SK-N-SH (cell line): ENCODE measurements around the gene C6orf89. TPM values are rescaled to one million over a fixed set of nuclear protein-coding genes. Genes with fewer than 3 reads are reported as not detected.

Experiments
- CTCF ChIA-PET: fragments of 300-600, 350-600 bp; formaldehyde crosslinking; extraction: SDS; loops from one replicate; lab custom pipeline; 2021; lab: Yijun Ruan, JAX
- POLR2A ChIA-PET: fragments of 350-600 bp; sonication (Branson Sonifier 250); formaldehyde crosslinking; extraction: SDS; loops from one replicate; lab custom pipeline; 2020; ENCODE audit warnings: antibody characterized with exemption, inconsistent platforms; lab: Yijun Ruan, JAX
- DNase-seq: peaks from one replicate; pipeline ENCODE4 v3.0.0; 2012
- H2AFZ ChIP-seq: fragments of 200-600 bp; sonication (generic); 2 replicates; pipeline ENCODE4 v1.8.1; 2016; ENCODE audit warnings: antibody characterized with exemption, mild to moderate bottlenecking, low read depth
- H3F3A ChIP-seq: fragments of 200-600 bp; sonication (generic); replicated peaks from 2 replicates; pipeline ENCODE3; 2016; ENCODE audit warnings: antibody characterized with exemption, mild to moderate bottlenecking; ENCODE audit not compliant: insufficient read depth
- H3K27ac ChIP-seq, 2 experiments: fragments of 200-500 bp in 1 of 2; fragments of 200-600 bp in 1 of 2; sonication (Bioruptor generic) in 1 of 2; sonication (generic), shearing (Covaris generic) in 1 of 2; 2 replicates each; pipeline versions ENCODE4 v1.5.1 to v1.6.1; 2014 to 2016; ENCODE audit warnings: low read depth in 2 of 2, inconsistent platforms in 1 of 2, low read length in 1 of 2, mild to moderate bottlenecking in 1 of 2, mixed read lengths in 1 of 2
- H3K27me3 ChIP-seq: fragments of 200-600 bp; sonication (generic), shearing (Covaris generic); 2 replicates; pipeline ENCODE4 v1.6.1; 2016; ENCODE audit warnings: mixed run types; ENCODE audit not compliant: insufficient read depth
- H3K36me3 ChIP-seq, 2 experiments: fragments of 200-500 bp in 1 of 2; fragments of 200-600 bp in 1 of 2; sonication (Bioruptor generic) in 1 of 2; sonication (generic) in 1 of 2; replicated peaks in 1 of 2; 2 replicates each; pipeline versions ENCODE3 to v1.5.1; 2014 to 2016; ENCODE audit warnings: low read length in 1 of 2, mild to moderate bottlenecking in 1 of 2; ENCODE audit not compliant: insufficient read depth in 2 of 2, control insufficient read depth in 1 of 2
- H3K4me1 ChIP-seq, 2 experiments: fragments of 200-500 bp in 1 of 2; fragments of 200-600 bp in 1 of 2; sonication (Bioruptor generic) in 1 of 2; sonication (generic), shearing (Covaris generic) in 1 of 2; 2 replicates each; pipeline versions ENCODE4 v1.5.1 to v1.6.1; 2014 to 2016; ENCODE audit warnings: low read depth in 1 of 2, low read length in 1 of 2, mixed run types in 1 of 2; ENCODE audit not compliant: insufficient read depth in 2 of 2, control insufficient read depth in 1 of 2
- H3K4me2 ChIP-seq: fragments of 200-600 bp; sonication (generic), shearing (Covaris generic); 2 replicates; pipeline ENCODE4 v1.6.1; 2017; ENCODE audit warnings: mixed run types
- H3K4me3 ChIP-seq, 2 experiments: fragments of 200-500 bp in 1 of 2; fragments of 200-600 bp in 1 of 2; sonication (Bioruptor generic) in 1 of 2; sonication (generic), shearing (Covaris generic) in 1 of 2; 2 replicates each; pipeline versions ENCODE4 v1.5.1 to v1.8.1; 2014 to 2016; ENCODE audit warnings: low read depth in 2 of 2, inconsistent platforms in 1 of 2, low read length in 1 of 2, mild to moderate bottlenecking in 1 of 2, mixed read lengths in 1 of 2, moderate library complexity in 1 of 2
- H3K79me2 ChIP-seq: fragments of 200-600 bp; sonication (generic); 2 replicates; pipeline ENCODE4 v1.8.1; 2017; ENCODE audit warnings: mild to moderate bottlenecking; ENCODE audit not compliant: insufficient read depth
- H3K9ac ChIP-seq: fragments of 200-600 bp; sonication (generic); 2 replicates; pipeline ENCODE4 v1.6.1; 2017; ENCODE audit warnings: mixed run types
- H3K9me2 ChIP-seq: fragments of 200-600 bp; sonication (generic); 2 replicates; pipeline ENCODE4 v1.6.1; 2017; ENCODE audit warnings: mixed run types
- H3K9me3 ChIP-seq: fragments of 200-600 bp; sonication (generic); 2 replicates; pipeline ENCODE4 v1.6.1; 2017; ENCODE audit warnings: mixed run types, mild to moderate bottlenecking, moderate library complexity
- H4K20me1 ChIP-seq: fragments of 200-600 bp; sonication (generic); 2 replicates; pipeline ENCODE4 v1.6.1; 2017; ENCODE audit warnings: mild to moderate bottlenecking, mixed run types; ENCODE audit not compliant: insufficient read depth
- CHD2 ChIP-seq: fragments of 150-350 bp; IDR thresholded peaks from 2 replicates; pipeline ENCODE4 v1.6.1; 2018; ENCODE audit warnings: low read length; ENCODE audit not compliant: partially characterized antibody
- ELF1 ChIP-seq: IDR thresholded peaks from 2 replicates; pipeline ENCODE4 v1.4.0; 2012
- FOSL2 ChIP-seq: IDR thresholded peaks from 2 replicates; pipeline ENCODE4 v1.4.0; 2012; ENCODE audit warnings: low read depth, mild to moderate bottlenecking, moderate library complexity, borderline replicate concordance
- MXI1 ChIP-seq: IDR thresholded peaks from 2 replicates; pipeline ENCODE4 v1.6.1; 2012; ENCODE audit warnings: mild to moderate bottlenecking, low read depth, low read length, improper control_type of control experiment
- NFIC ChIP-seq: IDR thresholded peaks from 2 replicates; pipeline ENCODE4 v1.4.0; 2012; ENCODE audit warnings: borderline replicate concordance
- NRF1 ChIP-seq: IDR thresholded peaks from 2 replicates; pipeline ENCODE4 v1.6.1; 2012; ENCODE audit warnings: low read depth, mild to moderate bottlenecking, low read length
- POLR2AphosphoS5 ChIP-seq: IDR thresholded peaks from 2 replicates; pipeline ENCODE4 v1.6.1; 2012; ENCODE audit warnings: low read depth, low read length
- RCOR1 ChIP-seq: fragments of 150-350 bp; IDR thresholded peaks from 2 replicates; pipeline ENCODE4 v1.6.1; 2017; ENCODE audit warnings: antibody characterized with exemption, low read length
- RXRA ChIP-seq: IDR thresholded peaks from 2 replicates; pipeline ENCODE4 v1.4.0; 2012; ENCODE audit warnings: low read depth, mild to moderate bottlenecking, borderline replicate concordance
- SIN3A ChIP-seq: IDR thresholded peaks from 2 replicates; pipeline ENCODE4 v1.6.1; 2012; ENCODE audit warnings: low read depth, mild to moderate bottlenecking, low read length, moderate library complexity, borderline replicate concordance
- TCF12 ChIP-seq: IDR thresholded peaks from 2 replicates; pipeline ENCODE4 v1.4.0; 2012
- TEAD4 ChIP-seq: IDR thresholded peaks from 2 replicates; pipeline ENCODE4 v1.4.0; 2012; ENCODE audit warnings: mild to moderate bottlenecking, borderline replicate concordance; ENCODE audit not compliant: insufficient read depth
- YY1 ChIP-seq: IDR thresholded peaks from 2 replicates; pipeline ENCODE4 v1.4.0; 2012; ENCODE audit warnings: low read depth, mild to moderate bottlenecking
- WGBS: methylation state at CpG from one replicate; pipeline ENCODE4 v1.1.6; 2017; ENCODE audit warnings: low lambda C conversion rate; 5-methylcytosine and 5-hydroxymethylcytosine counted together
- polyA plus RNA-seq, 3 experiments: library from polyadenylated mRNA; depleted of rRNA; stranded (reverse); fragments of >200 nt; gene quantifications; 2 replicates each; pipeline ENCODE4 v1.2.3, GENCODE V29; 2012
- TF ChIP-seq, protein P1 (sequence below): IDR thresholded peaks from 2 replicates; pipeline ENCODE4 v1.4.0; 2012; ENCODE audit warnings: low read depth
- TF ChIP-seq, protein P2 (sequence below): fragments of 200-600 bp; sonication (generic); IDR thresholded peaks from 2 replicates; pipeline ENCODE4 v1.6.1; 2017; ENCODE audit warnings: antibody characterized with exemption, mild to moderate bottlenecking, moderate library complexity
- TF ChIP-seq, protein P3 (sequence below): IDR thresholded peaks from 2 replicates; pipeline ENCODE4 v1.6.1; 2012; ENCODE audit warnings: mild to moderate bottlenecking, low read depth, low read length, moderate library complexity
- TF ChIP-seq, protein P4 (sequence below): IDR thresholded peaks from 2 replicates; pipeline ENCODE4 v1.4.0; 2012; ENCODE audit warnings: low read depth, borderline replicate concordance

C6orf89 gene
- polyA plus RNA-seq, 1 of the 3 experiments (the other 2 are of a cell fraction), result 20.4 TPM

DNA sequence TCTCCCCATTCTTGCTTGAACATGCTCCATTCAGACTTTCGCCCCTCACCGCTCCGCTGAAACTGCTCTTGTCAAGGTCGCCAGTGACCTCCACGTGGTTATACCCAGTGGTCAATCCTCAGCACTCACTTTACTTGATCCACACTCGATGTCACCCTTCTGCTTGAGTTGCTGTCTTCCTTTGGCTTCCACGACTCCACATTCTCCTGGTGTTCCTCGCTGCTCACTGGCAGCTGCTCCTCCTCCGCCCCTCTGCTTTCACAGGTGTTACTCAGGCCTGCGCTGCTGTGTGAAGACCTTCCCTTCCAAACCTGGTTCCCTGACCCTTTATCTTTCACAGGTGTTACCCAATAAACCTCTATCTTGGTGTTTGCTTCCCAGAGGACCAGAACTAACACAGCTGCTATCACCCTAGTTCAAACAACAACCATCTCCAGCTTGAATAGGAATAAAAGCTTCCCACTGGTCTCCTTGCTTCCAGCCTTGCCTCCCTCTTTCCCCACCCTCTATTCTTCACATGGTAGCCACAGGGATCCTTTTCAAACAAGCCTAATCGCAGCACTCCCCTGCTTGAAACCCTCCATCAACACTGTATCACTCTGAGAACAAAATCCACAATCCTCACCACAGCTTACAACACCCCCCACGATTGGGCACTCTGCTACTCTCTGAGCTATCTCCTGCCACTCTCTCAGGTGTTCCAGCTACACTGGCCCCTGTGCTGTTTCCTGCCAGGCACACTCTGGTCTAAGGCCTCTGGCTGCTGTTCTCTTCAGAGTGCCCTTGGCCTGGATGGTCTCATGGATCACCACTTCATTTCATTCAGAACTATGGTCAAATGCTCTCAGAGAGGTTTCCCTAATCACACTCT, 21.8 kb upstream of the C6orf89 start:
- no peak overlapping the region for H3K27ac ChIP-seq
- H3K27me3 ChIP-seq, result no peaks in the 10 kb centered on the region
- ChIA-PET POLR2A (interaction anchor here (1.2 kb wide), 1 partner anchor 10 kb away, joined by 3 read pairs; no protein-coding TSS in a partner anchor), CTCF (interaction anchor here (1.0 to 3.7 kb wide), 5 partner anchors 12 to 562 kb away, joined by 3 to 33 read pairs (median 5); no protein-coding TSS in a partner anchor)
- peaks cover 0 to 24% of the 10 kb centered on the region in 2 experiments; a peak in 2 of 4 replicates for H3K4me1 ChIP-seq
- no peaks in the 10 kb centered on the region for H4K20me1 ChIP-seq
- H3K4me2 ChIP-seq, result no peak overlapping the region
- no peak for DNase-seq
- no peak overlapping the region for H2AFZ ChIP-seq
- peaks cover 64% of the 10 kb centered on the region for H3K79me2 ChIP-seq
- TF ChIP-seq ELF1, result no peak
- TF ChIP-seq CHD2, result no peak
- TF ChIP-seq, protein P1, sequence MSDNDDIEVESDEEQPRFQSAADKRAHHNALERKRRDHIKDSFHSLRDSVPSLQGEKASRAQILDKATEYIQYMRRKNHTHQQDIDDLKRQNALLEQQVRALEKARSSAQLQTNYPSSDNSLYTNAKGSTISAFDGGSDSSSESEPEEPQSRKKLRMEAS, result no peak
- no peak for TF ChIP-seq RXRA
- no peak for TF ChIP-seq FOSL2
- TF ChIP-seq TEAD4, result no peak
- no peak overlapping the region for H3K4me3 ChIP-seq
- H3K9me2 ChIP-seq, result no peaks in the 10 kb centered on the region
- peaks cover 4 to 50% of the 10 kb centered on the region in 2 experiments for H3K36me3 ChIP-seq
- no peak overlapping the region for H3K9ac ChIP-seq
- no peaks in the 10 kb centered on the region for H3F3A ChIP-seq
- no peaks in the 10 kb centered on the region for H3K9me3 ChIP-seq
- WGBS, result 97% methylated on average over 12 of the region's 12 CpGs

DNA sequence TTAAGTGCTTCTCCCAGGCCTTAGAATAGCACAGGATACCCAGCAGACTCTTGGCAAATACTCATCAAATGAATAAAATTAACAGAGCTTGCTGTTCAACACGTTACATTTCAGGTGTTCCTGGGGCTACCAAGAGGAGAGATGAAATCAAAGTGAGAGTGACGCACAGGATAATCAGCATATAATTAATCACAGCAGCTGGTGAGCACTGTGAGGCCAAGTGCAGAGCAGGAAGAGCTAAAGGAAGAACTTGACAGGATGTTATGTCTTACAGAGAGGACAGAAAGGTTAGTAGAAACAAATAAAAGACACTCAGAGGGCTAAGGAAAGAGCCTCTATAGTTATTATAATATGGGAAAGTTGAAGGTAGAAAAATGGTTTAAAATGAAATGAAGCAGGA, 19.9 kb upstream of the C6orf89 start:
- no peaks in the 10 kb centered on the region for H3K9me2 ChIP-seq
- H2AFZ ChIP-seq, result no peak overlapping the region
- H3K4me3 ChIP-seq, result no peak overlapping the region
- H3K4me1 ChIP-seq, result peaks cover 0 to 24% of the 10 kb centered on the region in 2 experiments; a peak in 2 of 4 replicates
- no peaks in the 10 kb centered on the region for H3K27me3 ChIP-seq
- 85% methylated on average over 2 of the region's 2 CpGs for WGBS
- H3K9me3 ChIP-seq, result no peaks in the 10 kb centered on the region
- no peaks in the 10 kb centered on the region for H4K20me1 ChIP-seq
- H3K4me2 ChIP-seq, result no peak overlapping the region
- DNase-seq, result no peak
- H3K9ac ChIP-seq, result no peak overlapping the region
- peaks cover 19 to 63% of the 10 kb centered on the region in 2 experiments for H3K36me3 ChIP-seq
- POLR2A ChIA-PET, result no interaction called here
- H3K27ac ChIP-seq, result peak overlapping the region in 1 of 2 experiments; percentile 40; a peak in 1 of 4 replicates
- H3F3A ChIP-seq, result no peaks in the 10 kb centered on the region
- CTCF ChIA-PET, result interaction anchor here (1.3 to 3.7 kb wide), 5 partner anchors 14 to 153 kb away, joined by 3 to 33 read pairs (median 6); partner anchors contain the start of gene C6orf89
- H3K79me2 ChIP-seq, result peaks cover 72% of the 10 kb centered on the region
- TF ChIP-seq RCOR1 (no peak), MXI1 (no peak), TEAD4 (no peak), TCF12 (no peak), YY1 (no peak), RXRA (no peak), NRF1 (no peak), SIN3A (no peak), FOSL2 (no peak), POLR2AphosphoS5 (no peak), CHD2 (no peak), NFIC (no peak)
- TF ChIP-seq, protein P2, sequence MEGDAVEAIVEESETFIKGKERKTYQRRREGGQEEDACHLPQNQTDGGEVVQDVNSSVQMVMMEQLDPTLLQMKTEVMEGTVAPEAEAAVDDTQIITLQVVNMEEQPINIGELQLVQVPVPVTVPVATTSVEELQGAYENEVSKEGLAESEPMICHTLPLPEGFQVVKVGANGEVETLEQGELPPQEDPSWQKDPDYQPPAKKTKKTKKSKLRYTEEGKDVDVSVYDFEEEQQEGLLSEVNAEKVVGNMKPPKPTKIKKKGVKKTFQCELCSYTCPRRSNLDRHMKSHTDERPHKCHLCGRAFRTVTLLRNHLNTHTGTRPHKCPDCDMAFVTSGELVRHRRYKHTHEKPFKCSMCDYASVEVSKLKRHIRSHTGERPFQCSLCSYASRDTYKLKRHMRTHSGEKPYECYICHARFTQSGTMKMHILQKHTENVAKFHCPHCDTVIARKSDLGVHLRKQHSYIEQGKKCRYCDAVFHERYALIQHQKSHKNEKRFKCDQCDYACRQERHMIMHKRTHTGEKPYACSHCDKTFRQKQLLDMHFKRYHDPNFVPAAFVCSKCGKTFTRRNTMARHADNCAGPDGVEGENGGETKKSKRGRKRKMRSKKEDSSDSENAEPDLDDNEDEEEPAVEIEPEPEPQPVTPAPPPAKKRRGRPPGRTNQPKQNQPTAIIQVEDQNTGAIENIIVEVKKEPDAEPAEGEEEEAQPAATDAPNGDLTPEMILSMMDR, result no peak
- TF ChIP-seq, protein P3, sequence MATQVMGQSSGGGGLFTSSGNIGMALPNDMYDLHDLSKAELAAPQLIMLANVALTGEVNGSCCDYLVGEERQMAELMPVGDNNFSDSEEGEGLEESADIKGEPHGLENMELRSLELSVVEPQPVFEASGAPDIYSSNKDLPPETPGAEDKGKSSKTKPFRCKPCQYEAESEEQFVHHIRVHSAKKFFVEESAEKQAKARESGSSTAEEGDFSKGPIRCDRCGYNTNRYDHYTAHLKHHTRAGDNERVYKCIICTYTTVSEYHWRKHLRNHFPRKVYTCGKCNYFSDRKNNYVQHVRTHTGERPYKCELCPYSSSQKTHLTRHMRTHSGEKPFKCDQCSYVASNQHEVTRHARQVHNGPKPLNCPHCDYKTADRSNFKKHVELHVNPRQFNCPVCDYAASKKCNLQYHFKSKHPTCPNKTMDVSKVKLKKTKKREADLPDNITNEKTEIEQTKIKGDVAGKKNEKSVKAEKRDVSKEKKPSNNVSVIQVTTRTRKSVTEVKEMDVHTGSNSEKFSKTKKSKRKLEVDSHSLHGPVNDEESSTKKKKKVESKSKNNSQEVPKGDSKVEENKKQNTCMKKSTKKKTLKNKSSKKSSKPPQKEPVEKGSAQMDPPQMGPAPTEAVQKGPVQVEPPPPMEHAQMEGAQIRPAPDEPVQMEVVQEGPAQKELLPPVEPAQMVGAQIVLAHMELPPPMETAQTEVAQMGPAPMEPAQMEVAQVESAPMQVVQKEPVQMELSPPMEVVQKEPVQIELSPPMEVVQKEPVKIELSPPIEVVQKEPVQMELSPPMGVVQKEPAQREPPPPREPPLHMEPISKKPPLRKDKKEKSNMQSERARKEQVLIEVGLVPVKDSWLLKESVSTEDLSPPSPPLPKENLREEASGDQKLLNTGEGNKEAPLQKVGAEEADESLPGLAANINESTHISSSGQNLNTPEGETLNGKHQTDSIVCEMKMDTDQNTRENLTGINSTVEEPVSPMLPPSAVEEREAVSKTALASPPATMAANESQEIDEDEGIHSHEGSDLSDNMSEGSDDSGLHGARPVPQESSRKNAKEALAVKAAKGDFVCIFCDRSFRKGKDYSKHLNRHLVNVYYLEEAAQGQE, result no peak
- TF ChIP-seq, protein P1, result no peak
- TF ChIP-seq, protein P4, sequence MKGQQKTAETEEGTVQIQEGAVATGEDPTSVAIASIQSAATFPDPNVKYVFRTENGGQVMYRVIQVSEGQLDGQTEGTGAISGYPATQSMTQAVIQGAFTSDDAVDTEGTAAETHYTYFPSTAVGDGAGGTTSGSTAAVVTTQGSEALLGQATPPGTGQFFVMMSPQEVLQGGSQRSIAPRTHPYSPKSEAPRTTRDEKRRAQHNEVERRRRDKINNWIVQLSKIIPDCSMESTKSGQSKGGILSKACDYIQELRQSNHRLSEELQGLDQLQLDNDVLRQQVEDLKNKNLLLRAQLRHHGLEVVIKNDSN, result no peak
